Measurements from ENCODE around the gene SREBF1. TPM values are rescaled to one million over a fixed set of nuclear protein-coding genes. Genes with fewer than 3 reads are reported as not detected.

Gene SREBF1
- polyA plus RNA-seq, 3 donors, result 7.6 to 35.9 (median 10.5) TPM

DNA sequence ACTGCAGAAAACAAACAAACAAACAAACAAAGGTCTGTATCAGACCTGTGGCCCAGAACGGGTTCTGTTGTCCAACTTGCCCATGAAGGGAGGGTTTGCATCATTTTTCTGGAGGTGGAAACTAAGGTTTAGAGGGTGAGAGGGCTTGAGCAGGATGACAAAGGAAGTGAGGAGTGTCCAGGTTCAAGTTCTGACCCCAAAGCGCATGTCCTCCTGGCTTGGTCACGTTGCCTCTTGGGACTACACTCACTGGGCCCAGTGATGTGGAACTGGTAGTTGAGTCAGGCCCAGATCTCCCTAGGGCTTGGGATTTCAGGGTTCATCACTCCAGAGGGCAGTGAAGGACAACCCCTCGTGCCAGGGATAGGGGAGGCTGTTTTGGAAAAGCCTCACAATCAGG is 1.8 kb downstream of the SREBF1 start:
- TF ChIP-seq CTCF (IDR thresholded peaks at IDR 0.05), result no peak
- H3K4me3 ChIP-seq (replicated peaks in 1 of 3; ENCODE audit: low read depth in 2 of 3, low read length in 3 of 3), result peak overlapping the region in 1 of 3 experiments; percentile 91

DNA sequence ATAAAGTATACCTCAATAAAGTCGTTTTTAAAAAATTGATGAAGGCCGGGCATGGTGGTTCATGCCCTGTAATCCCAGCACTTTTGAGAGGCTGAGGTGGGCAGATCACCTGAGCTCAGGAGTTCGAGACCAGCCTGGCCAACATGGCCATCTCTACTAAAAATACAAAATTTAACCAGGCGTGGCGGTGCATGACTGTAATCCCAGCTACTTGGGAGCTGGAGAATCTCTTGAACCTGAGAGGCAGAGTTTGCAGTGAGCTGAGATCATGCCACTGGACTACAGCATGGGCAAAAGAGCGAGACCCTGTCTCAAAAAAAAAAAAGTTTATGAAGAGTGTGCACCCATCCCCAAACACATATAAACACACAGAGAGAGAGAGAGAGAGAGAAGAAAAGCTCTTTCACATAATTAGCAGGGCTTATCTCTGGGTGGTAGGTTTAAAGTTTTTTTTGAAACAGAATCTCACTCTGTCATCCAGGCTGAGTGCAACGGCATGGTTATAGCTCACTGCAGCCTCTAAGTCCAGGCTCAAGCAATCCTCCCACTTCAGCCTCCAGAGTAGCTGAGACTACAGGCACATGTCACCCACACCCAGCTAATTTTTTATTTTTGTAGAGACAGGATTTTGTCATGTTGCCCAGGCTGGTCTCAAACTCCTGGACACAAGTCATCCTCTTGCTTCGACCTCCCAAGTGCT is 3.0 kb downstream of the SREBF1 start:
- H4K20me1 ChIP-seq (ENCODE audit: insufficient read depth, low read length), result peaks cover 67% of the 10 kb centered on the region
- H3K4me1 Mint-ChIP-seq, result peaks cover 46% of the 10 kb centered on the region
- H3K79me2 ChIP-seq (ENCODE audit: insufficient read depth, low read length), result peaks cover 51% of the 10 kb centered on the region

More for the DNA sequence above, 1.8 kb downstream of the SREBF1 start:
- Histone ChIP-seq H4K20me1 (ENCODE audit: insufficient read depth, low read length) (peaks cover 58% of the 10 kb centered on the region), H3K9me3 (replicated peaks in 1 of 2; ENCODE audit: control insufficient read depth in 1 of 2, insufficient read depth in 1 of 2, low read length in 2 of 2) (no peaks in the 10 kb centered on the region), H3K27ac (ENCODE audit: low read depth in 1 of 2, low read length in 2 of 2) (no peak overlapping the region), H3K9ac (ENCODE audit: insufficient read depth, low read length, poor library complexity, severe bottlenecking) (no peak overlapping the region), H2AFZ (ENCODE audit: insufficient read depth, low read depth, low read length, poor library complexity, severe bottlenecking) (no peak overlapping the region), H3K36me3 (replicated peaks in 1 of 2; ENCODE audit: control insufficient read depth in 1 of 2, insufficient read depth in 2 of 2, low read length in 2 of 2) (peaks cover 11 to 24% of the 10 kb centered on the region in 2 donors), H3K79me2 (ENCODE audit: insufficient read depth, low read length) (peaks cover 56% of the 10 kb centered on the region), H3K4me2 (replicated peaks; ENCODE audit: extremely low read depth, low read length, poor library complexity, severe bottlenecking) (peak overlapping the region; percentile 91), H3K27me3 (ENCODE audit: control insufficient read depth in 2 of 2, insufficient read depth in 2 of 2, low read length in 2 of 2) (no peaks in the 10 kb centered on the region), H3K4me1 (ENCODE audit: control insufficient read depth in 1 of 2, insufficient read depth in 2 of 2, low read length in 2 of 2) (peaks cover 55 to 62% of the 10 kb centered on the region in 2 donors)
- peaks cover 57% of the 10 kb centered on the region for H3K4me1 Mint-ChIP-seq
- H3K36me3 Mint-ChIP-seq, result peaks cover 22 to 33% of the 10 kb centered on the region in 2 donors
- H3K27ac Mint-ChIP-seq, result peak overlapping the region in 3 of 7 donors; percentile 18 to 93 (median 80)
- WGBS (ENCODE audit: insufficient coverage), result 100% methylated on average over 3 of the region's 4 CpGs
- intact Hi-C loops (cut with micrococcal nuclease), result loop anchor here in 1 of 2 donors (10.0 kb wide), 1 partner anchor 150 kb away; the partner anchor contains the start of gene RAI1
- no peak for DNase-seq
- H3K4me3 Mint-ChIP-seq, result peak overlapping the region; percentile 24 to 52
- H3K27me3 Mint-ChIP-seq (ENCODE audit: low read depth in 3 of 3), result peaks cover 0 to 4% (median 2%) of the 10 kb centered on the region in 3 donors
- no peaks in the 10 kb centered on the region for H3K9me3 Mint-ChIP-seq

More for the DNA sequence above, 3.0 kb downstream of the SREBF1 start:
- Histone ChIP-seq H3K9me3 (replicated peaks in 1 of 2; ENCODE audit: control insufficient read depth in 1 of 2, insufficient read depth in 1 of 2, low read length in 2 of 2) (no peaks in the 10 kb centered on the region), H3K27ac (ENCODE audit: low read depth in 1 of 2, low read length in 2 of 2) (peak overlapping the region in 1 of 2 donors; percentile 38), H3K27me3 (ENCODE audit: control insufficient read depth in 2 of 2, insufficient read depth in 2 of 2, low read length in 2 of 2) (no peaks in the 10 kb centered on the region), H3K36me3 (replicated peaks in 1 of 2; ENCODE audit: control insufficient read depth in 1 of 2, insufficient read depth in 2 of 2, low read length in 2 of 2) (peaks cover 12 to 28% of the 10 kb centered on the region in 2 donors), H3K9ac (ENCODE audit: insufficient read depth, low read length, poor library complexity, severe bottlenecking) (no peak overlapping the region), H3K4me3 (replicated peaks in 1 of 3; ENCODE audit: low read depth in 2 of 3, low read length in 3 of 3) (no peak overlapping the region), H2AFZ (ENCODE audit: insufficient read depth, low read depth, low read length, poor library complexity, severe bottlenecking) (no peak overlapping the region), H3K4me2 (replicated peaks; ENCODE audit: extremely low read depth, low read length, poor library complexity, severe bottlenecking) (no peak overlapping the region), H3K4me1 (ENCODE audit: control insufficient read depth in 1 of 2, insufficient read depth in 2 of 2, low read length in 2 of 2) (peaks cover 44 to 50% of the 10 kb centered on the region in 2 donors)
- peak overlapping the region in 6 of 7 donors; percentile 9 to 80 (median 55) for H3K27ac Mint-ChIP-seq
- peaks cover 0 to 4% (median 2%) of the 10 kb centered on the region in 3 donors for H3K27me3 Mint-ChIP-seq (ENCODE audit: low read depth in 3 of 3)
- H3K9me3 Mint-ChIP-seq, result no peaks in the 10 kb centered on the region
- peaks cover 22 to 34% of the 10 kb centered on the region in 2 donors for H3K36me3 Mint-ChIP-seq
- H3K4me3 Mint-ChIP-seq, result peak overlapping the region in 1 of 2 donors; percentile 39
- intact Hi-C loops (cut with micrococcal nuclease), result loop anchor here in 1 of 2 donors (10.0 kb wide), 1 partner anchor 149 kb away; the partner anchor contains the start of gene RAI1
- no peak for DNase-seq
- TF ChIP-seq CTCF (IDR thresholded peaks at IDR 0.05), result no peak
- 100% methylated on average over 3 of the region's 8 CpGs for WGBS (ENCODE audit: insufficient coverage)

Measured in CD14-positive monocyte (primary cell).